ENCODE results near the gene UCHL1.

The UCHL1 gene

DNA sequence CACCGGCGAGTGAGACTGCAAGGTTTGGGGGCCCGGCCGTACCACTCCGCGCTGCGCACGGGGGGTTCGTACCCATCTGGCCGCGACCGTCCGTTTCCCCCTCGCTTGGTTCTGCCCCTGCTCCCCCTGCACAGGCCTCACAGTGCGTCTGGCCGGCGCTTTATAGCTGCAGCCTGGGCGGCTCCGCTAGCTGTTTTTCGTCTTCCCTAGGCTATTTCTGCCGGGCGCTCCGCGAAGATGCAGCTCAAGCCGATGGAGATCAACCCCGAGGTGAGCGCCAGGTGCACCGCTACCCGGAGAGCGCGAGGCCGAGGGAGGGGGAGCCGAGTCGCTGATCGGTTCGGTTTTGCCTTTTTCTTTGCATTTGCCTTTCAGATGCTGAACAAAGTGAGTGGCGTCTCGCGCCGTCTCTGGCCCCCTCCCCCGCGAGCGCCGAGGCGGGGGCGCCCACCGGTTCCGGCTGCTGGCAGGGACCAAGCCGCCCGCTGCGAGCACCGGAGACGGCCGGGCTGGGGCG lies at the start of gene UCHL1:
TSS of gene UCHL1 (plus strand) at position 189 of the 517 bp plus-strand sequence. CDS start at position 238, 49 bp downstream.
- peak; percentile 87 for DNase-seq (ENCODE audit: low read depth)

GRCh38 chr4:41207291-41207831 lies 49.4 kb upstream of the UCHL1 start:
- DNase-seq (ENCODE audit: low read depth), result no peak

- DNase-seq (ENCODE audit: low read depth), result no peak
These were observed 47.5 kb upstream of the UCHL1 start for GRCh38 chr4:41209187-41209586.

- DNase-seq (ENCODE audit: low read depth), result no peak
These were observed 46.8 kb upstream of the UCHL1 start for GRCh38 chr4:41209901-41210300.

DNA sequence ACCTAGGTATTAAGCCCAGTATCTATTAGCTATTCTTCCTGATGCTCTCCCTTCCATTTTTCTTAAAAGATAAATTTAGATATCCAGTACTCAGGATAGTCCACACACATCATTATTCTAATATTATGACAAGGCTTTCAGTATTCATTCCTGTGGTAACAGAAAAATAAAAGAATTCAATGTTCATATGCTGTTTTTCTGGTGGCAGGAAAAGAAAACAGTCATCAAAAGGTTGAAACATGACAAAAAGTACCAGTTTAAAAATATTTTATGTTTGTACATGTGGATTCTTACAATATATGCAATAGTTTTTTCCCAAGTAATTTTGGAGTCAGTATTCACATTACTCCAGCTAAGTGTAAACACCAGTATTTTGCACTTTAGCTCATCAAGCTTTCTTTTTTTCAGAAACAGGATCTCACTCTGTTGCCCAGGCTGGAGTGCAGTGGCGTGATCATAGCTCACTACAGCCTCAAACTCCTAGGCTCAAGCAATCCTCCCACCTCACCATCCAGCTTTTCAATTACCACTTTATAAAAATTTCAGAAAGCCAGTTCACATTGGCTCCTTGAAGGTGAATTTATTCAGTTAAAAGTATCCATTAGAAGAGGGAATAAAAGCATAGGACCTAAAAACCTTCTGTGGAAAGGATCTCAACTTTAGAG lies 44.6 kb upstream of the UCHL1 start:
- DNase-seq (ENCODE audit: low read depth), result no peak

- peak; percentile 64 for DNase-seq (ENCODE audit: low read depth)
These were observed 44.0 kb upstream of the UCHL1 start for GRCh38 chr4:41212616-41213203.

DNA sequence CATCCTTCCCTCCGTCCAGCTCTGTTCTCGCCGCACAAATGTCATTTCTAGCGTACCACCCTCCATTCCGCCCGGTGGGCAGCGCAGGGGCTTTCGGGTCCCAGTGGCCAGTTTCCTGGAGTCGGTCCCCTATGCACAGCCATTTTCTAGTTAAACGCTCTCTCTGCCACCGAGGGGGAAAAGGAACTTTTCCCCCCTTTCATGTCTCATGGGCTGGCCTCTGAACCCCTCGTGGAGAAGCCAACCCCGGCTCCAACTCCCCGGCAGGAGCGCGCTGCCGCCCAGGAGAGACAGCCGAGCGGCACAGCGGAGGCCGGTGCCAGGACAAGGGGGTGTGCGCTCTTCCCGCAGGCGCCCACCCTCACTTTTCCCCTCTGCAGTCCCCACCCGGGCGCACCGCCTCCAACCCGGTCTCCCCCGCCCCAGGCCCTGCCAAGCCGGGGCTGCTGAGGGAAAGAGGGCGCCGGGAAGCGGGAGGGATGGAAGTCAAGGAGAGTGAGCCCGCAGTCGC lies 43.0 kb upstream of the UCHL1 start:
- DNase-seq (ENCODE audit: low read depth), result no peak

DNA sequence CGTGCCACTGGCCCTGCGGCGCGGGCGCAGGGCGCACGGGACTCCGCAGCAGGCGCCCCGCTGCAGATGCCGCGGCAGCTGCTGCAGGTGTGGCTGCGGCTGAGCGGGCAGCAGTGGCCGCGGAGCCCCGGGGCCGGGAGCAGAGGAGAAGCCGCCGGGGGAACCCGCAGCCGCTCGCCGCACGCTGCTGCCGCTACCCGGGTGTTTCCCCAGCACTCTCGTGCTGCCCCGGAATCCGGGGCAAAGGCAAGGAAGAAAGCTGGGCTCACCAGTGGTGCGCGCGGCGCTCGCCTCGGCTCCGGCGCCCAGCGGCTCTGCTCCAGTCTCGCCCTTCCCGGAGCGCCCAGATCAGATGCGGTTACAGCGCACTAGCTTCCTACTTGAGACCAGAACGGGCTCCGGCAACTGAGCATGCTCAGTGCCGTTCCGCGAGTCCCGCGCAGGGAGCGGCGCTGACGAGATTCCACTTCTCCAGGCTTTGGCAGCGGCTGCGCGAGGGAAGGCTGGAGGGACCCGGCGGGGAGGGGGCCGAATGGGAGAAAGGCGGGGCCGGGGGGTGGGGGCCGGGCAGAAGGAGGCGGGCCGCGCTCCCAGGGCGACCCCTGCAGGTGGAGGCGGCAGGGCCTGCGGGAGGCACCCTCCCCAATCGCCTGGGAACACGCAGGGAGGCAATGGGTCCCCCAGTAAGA lies 42.4 kb upstream of the UCHL1 start, which contains the start of gene APBB2:
TSS of gene APBB2 (minus strand) at position 407 of the 689 bp plus-strand sequence. CDS start 181,288 bp downstream, outside the sequence.
- peak; percentile 95 for DNase-seq (ENCODE audit: low read depth)

DNA sequence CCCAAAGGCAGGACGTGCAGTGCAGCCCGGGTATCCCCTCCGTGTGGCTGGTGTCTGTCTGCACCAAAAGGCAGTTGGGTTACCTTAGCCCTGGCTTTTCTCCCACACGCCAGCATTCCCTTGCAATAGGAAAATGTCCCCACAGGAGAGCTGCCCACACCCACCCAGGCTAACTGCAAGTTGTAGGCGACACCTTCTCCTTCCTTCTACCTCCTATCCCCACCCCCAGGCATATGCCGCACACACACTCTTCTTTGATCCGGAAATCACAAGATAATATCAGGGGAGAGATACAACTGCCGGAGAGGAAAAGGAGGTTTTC lies 41.9 kb upstream of the UCHL1 start:
- DNase-seq (ENCODE audit: low read depth), result no peak

GRCh38 chr4:41215155-41215554 lies 41.6 kb upstream of the UCHL1 start:
- DNase-seq (ENCODE audit: low read depth), result no peak

DNA sequence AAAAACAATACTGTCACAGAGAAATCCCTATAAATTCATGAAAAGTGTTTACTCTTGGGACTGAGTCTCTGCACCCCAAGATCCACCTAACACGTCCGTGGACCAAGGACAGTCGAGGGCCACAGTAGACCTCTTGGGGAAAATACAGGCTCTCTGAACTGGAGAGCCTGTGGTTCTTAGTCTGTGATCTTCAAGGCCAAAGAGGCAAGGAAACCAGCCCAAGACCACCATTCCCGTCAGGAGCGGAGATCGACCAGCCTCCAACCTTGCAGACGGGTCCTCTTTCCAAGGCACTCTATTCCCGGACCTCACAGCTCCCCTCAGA lies 40.8 kb upstream of the UCHL1 start:
- no peak for DNase-seq (ENCODE audit: low read depth)

DNA sequence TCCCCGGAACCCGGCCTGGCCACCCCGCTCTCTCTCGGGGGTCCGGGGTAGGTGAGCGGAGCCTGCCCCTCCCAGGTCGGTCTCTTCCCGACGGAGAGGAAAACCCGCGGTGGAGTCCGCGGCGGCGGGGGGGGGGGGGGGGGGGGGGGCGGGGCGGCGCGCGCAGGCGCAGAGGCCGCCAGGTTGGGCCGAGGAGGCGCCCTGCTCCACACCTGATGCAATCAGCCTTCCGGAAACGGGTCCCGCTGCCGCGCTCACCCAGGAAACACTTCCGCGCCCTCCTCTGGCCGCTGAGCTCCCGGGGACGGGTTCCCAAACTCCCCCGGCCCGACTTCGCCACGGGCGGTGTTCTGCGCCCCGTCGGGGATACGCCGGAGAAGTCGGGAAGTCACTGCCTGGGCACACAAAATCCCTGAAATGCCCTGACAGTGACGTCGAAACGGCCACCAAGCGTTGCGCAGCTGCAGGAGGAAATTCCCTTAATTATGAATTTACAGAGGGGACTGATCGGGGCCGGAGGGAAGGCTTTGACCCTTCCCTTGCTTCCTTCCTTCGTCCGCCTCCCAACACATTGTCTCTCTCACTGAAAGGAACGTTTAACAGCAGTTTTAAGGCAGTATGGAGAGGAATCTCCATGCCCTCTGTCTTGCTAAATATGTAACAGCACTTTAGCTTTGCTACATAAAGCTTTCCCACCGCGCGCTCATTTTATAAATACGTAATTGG lies 40.3 kb upstream of the UCHL1 start:
- peak; percentile 69 for DNase-seq (ENCODE audit: low read depth)

- no peak for DNase-seq (ENCODE audit: low read depth)
These were observed 39.8 kb upstream of the UCHL1 start for GRCh38 chr4:41217020-41217333.

- no peak for DNase-seq (ENCODE audit: low read depth)
These were observed 39.4 kb upstream of the UCHL1 start for GRCh38 chr4:41217374-41217773.

DNA sequence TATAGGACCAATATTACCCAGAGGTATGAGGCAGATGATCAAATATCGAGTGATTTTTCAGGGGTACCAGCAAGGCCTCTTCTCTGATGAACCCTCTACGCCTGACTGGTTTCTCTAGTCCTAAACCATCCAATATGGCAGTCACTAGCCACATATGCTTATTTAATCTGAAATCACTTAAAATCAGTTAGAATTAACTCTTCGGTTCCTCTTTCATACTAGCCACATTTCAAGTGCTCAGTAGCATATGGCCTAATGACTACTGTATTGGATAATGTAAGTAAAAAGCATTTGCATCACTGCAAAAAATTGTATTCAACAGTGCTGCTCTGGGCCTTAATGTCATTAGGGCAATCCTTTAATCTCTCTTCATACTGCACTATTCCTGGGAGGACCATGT lies 38.0 kb upstream of the UCHL1 start:
- DNase-seq (ENCODE audit: low read depth), result no peak

GRCh38 chr4:41219421-41219950 lies 37.2 kb upstream of the UCHL1 start:
- DNase-seq (ENCODE audit: low read depth), result no peak

GRCh38 chr4:41221850-41222645 lies 34.7 kb upstream of the UCHL1 start:
- no peak for DNase-seq (ENCODE audit: low read depth)

GRCh38 chr4:41227902-41228301 lies 28.8 kb upstream of the UCHL1 start:
- no peak for DNase-seq (ENCODE audit: low read depth)

DNA sequence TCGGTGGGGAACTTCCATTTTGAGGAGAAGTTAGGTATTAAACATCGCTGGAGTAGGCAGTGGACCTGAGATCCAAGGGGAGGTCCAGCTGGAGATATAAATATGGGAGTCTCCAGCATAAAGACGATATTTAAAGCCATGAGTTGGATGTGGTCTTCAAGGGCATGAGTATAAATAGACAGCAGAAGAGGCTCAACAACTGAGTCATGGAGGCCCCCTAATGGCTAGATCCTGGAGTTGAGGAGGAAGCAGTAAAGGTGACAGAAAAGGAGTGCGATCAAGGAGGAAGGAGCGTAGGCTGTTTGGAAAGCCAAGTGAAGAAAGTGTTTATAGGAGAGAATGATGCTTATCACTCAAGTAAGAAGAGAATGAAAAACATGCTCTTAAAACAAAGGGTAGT lies 24.3 kb upstream of the UCHL1 start:
- DNase-seq (ENCODE audit: low read depth), result no peak

GRCh38 chr4:41232856-41233255 lies 23.9 kb upstream of the UCHL1 start:
- no peak for DNase-seq (ENCODE audit: low read depth)

DNA sequence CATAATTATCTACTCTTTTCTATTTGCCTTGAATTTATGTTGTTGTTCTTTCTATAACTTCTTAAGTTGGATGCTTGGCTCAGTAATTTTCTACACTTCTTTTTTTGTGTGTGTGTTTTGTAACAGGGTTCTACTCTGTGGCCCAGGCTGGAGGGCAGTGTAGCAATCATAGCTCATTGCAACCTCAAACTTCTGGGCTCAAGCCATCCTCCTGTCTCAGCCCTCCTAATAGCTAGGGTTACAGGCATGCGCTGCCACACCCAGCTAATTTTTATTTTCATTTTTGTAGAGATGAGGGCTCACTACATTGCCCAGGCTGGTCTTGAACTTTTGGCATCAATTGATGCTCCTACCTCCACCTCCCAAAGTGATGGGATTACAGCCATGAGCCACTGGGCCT lies 20.7 kb upstream of the UCHL1 start:
- DNase-seq (ENCODE audit: low read depth), result no peak
